ENCODE measurements around the gene ANKS1B.

Gene ANKS1B

GRCh38 chr12:99966429-99966828, 18.3 kb downstream of the ANKS1B start:
- in situ Hi-C loops (cut with MboI; ENCODE audit: low sequenced_read_pairs), result no loop called here

GRCh38 chr12:99960311-99960710, 24.4 kb downstream of the ANKS1B start:
- in situ Hi-C loops (cut with MboI; ENCODE audit: low sequenced_read_pairs), result no loop called here

GRCh38 chr12:99959549-99960170, 25.1 kb downstream of the ANKS1B start:
- in situ Hi-C loops (cut with MboI; ENCODE audit: low sequenced_read_pairs), result no loop called here

GRCh38 chr12:99957866-99958466, 26.8 kb downstream of the ANKS1B start:
- in situ Hi-C loops (cut with MboI; ENCODE audit: low sequenced_read_pairs), result no loop called here

GRCh38 chr12:99954724-99955123, 30.0 kb downstream of the ANKS1B start:
- in situ Hi-C loops (cut with MboI; ENCODE audit: low sequenced_read_pairs), result no loop called here

GRCh38 chr12:99948370-99948769, 36.4 kb downstream of the ANKS1B start:
- in situ Hi-C loops (cut with MboI; ENCODE audit: low sequenced_read_pairs), result no loop called here

- in situ Hi-C loops (cut with MboI; ENCODE audit: low sequenced_read_pairs), result no loop called here
These were observed 38.6 kb downstream of the ANKS1B start for GRCh38 chr12:99946131-99946530.

- in situ Hi-C loops (cut with MboI; ENCODE audit: low sequenced_read_pairs), result no loop called here
These were observed 49.1 kb downstream of the ANKS1B start for GRCh38 chr12:99935608-99936007.

- in situ Hi-C loops (cut with MboI; ENCODE audit: low sequenced_read_pairs), result loop anchor here (10.0 kb wide), 1 partner anchor 268 kb away; no protein-coding TSS in a partner anchor
These were observed 58.1 kb downstream of the ANKS1B start for GRCh38 chr12:99926511-99927169.

GRCh38 chr12:99920353-99920960, 64.3 kb downstream of the ANKS1B start:
- in situ Hi-C loops (cut with MboI; ENCODE audit: low sequenced_read_pairs), result loop anchor here (10.0 kb wide), 1 partner anchor 274 kb away; no protein-coding TSS in a partner anchor

GRCh38 chr12:99917711-99918402, 66.9 kb downstream of the ANKS1B start:
- in situ Hi-C loops (cut with MboI; ENCODE audit: low sequenced_read_pairs), result no loop called here

- in situ Hi-C loops (cut with MboI; ENCODE audit: low sequenced_read_pairs), result no loop called here
These were observed 68.2 kb downstream of the ANKS1B start for GRCh38 chr12:99916555-99916954.

- in situ Hi-C loops (cut with MboI; ENCODE audit: low sequenced_read_pairs), result no loop called here
These were observed 69.3 kb downstream of the ANKS1B start for GRCh38 chr12:99915251-99916082.

GRCh38 chr12:99914206-99914605, 70.5 kb downstream of the ANKS1B start:
- in situ Hi-C loops (cut with MboI; ENCODE audit: low sequenced_read_pairs), result no loop called here

- in situ Hi-C loops (cut with MboI; ENCODE audit: low sequenced_read_pairs), result no loop called here
These were observed 72.8 kb downstream of the ANKS1B start for GRCh38 chr12:99911967-99912366.

GRCh38 chr12:99911081-99911480, 73.7 kb downstream of the ANKS1B start:
- in situ Hi-C loops (cut with MboI; ENCODE audit: low sequenced_read_pairs), result no loop called here

- in situ Hi-C loops (cut with MboI; ENCODE audit: low sequenced_read_pairs), result no loop called here
These were observed 74.4 kb downstream of the ANKS1B start for GRCh38 chr12:99910342-99910741.

GRCh38 chr12:99906786-99907579, 77.8 kb downstream of the ANKS1B start:
- in situ Hi-C loops (cut with MboI; ENCODE audit: low sequenced_read_pairs), result no loop called here

GRCh38 chr12:99901181-99901580, 83.6 kb downstream of the ANKS1B start:
- in situ Hi-C loops (cut with MboI; ENCODE audit: low sequenced_read_pairs), result no loop called here
